Glomerular endothelial cell (primary cell): ENCODE measurements around the gene IGFL3. TPM values are rescaled to one million over a fixed set of nuclear protein-coding genes. Genes with fewer than 3 reads are reported as not detected.
"Not testable (repeated sequence)": the region's sequence is repeated elsewhere in the genome, so short reads cannot be mapped to it uniquely, and the experiment has no call there.

ENCODE experiments used
- DNase-seq: peaks from one replicate; pipeline ENCODE4 v3.0.0-alpha.2; 2011; ENCODE audit warnings: low read depth, low spot score; ENCODE audit errors: extremely low read depth
- total RNA-seq: library from RNA; depleted of rRNA; stranded (reverse); fragments of >200 nt; gene quantifications from 2 replicates; pipeline ENCODE4 v1.2.3, GENCODE V29; 2015

Gene IGFL3
- total RNA-seq, 1 donor from 2014 or later, result not detected

GRCh38 chr19:46126086-46126580 is 1.6 kb upstream of the IGFL3 start:
- DNase-seq, result no peak

- DNase-seq, result no peak
Measured at GRCh38 chr19:46125447-46125846, 959 bp upstream of the IGFL3 start.

GRCh38 chr19:46118136-46118535 is 6.4 kb downstream of the IGFL3 start:
- no peak for DNase-seq

GRCh38 chr19:46116121-46116520 is 8.4 kb downstream of the IGFL3 start:
- DNase-seq, result no peak

GRCh38 chr19:46115396-46116106 is 8.9 kb downstream of the IGFL3 start:
- no peak for DNase-seq

- DNase-seq, result no peak
Measured at GRCh38 chr19:46113726-46114125, 10.8 kb downstream of the IGFL3 start.

- DNase-seq, result no peak
Measured at GRCh38 chr19:46112527-46112926, 12.0 kb downstream of the IGFL3 start.

- no peak for DNase-seq
Measured at GRCh38 chr19:46111376-46111775, 13.1 kb downstream of the IGFL3 start.

GRCh38 chr19:46109876-46110275 is 14.6 kb downstream of the IGFL3 start:
- DNase-seq, result no peak

GRCh38 chr19:46107371-46107770 is 17.1 kb downstream of the IGFL3 start:
- DNase-seq, result no peak

GRCh38 chr19:46102333-46102732 is 22.2 kb downstream of the IGFL3 start:
- DNase-seq, result not testable (repeated sequence)

GRCh38 chr19:46101293-46101692 is 23.2 kb downstream of the IGFL3 start:
- no peak for DNase-seq

GRCh38 chr19:46100344-46100743 is 24.1 kb downstream of the IGFL3 start:
- no peak for DNase-seq

GRCh38 chr19:46090444-46090843 is 34.0 kb downstream of the IGFL3 start:
- no peak for DNase-seq

GRCh38 chr19:46089432-46089831 is 35.1 kb downstream of the IGFL3 start:
- no peak for DNase-seq

GRCh38 chr19:46088101-46088500 is 36.4 kb downstream of the IGFL3 start:
- no peak for DNase-seq

- no peak for DNase-seq
Measured at GRCh38 chr19:46085888-46086287, 38.6 kb downstream of the IGFL3 start.

- no peak for DNase-seq
Measured at GRCh38 chr19:46082728-46083050, 41.8 kb downstream of the IGFL3 start.

- no peak for DNase-seq
Measured at GRCh38 chr19:46081928-46082727, 42.4 kb downstream of the IGFL3 start.

- DNase-seq, result no peak
Measured at GRCh38 chr19:46080561-46080960, 43.9 kb downstream of the IGFL3 start.

- no peak for DNase-seq
Measured at GRCh38 chr19:46079576-46079975, 44.9 kb downstream of the IGFL3 start.
